GM23338 (cell line): ENCODE data around the gene SERPINA1. TPM values are rescaled to one million over a fixed set of nuclear protein-coding genes. Genes with fewer than 3 reads are reported as not detected.

Experiments used
- ATAC-seq: fragments of 200-7000 bp; cut with Tn5 transposase; 3 replicates; pipeline ENCODE4 v1.9.1; 2020
- DNase-seq: peaks from one replicate; pipeline ENCODE4 v3.0.0-alpha.2; 2015; ENCODE audit warnings: low spot score
- H2AFZ ChIP-seq: fragments of 200-600 bp; sonication (generic); 2 replicates; pipeline ENCODE4 v1.8.0; 2016; ENCODE audit warnings: antibody characterized with exemption, mild to moderate bottlenecking, moderate library complexity
- H3F3A ChIP-seq: fragments of 200-600 bp; sonication (generic); replicated peaks from 2 replicates; pipeline ENCODE4 v1.8.0; 2017; ENCODE audit warnings: antibody characterized with exemption, mixed run types, low read depth
- H3K27ac ChIP-seq: fragments of 200-600 bp; sonication (generic); 2 replicates; pipeline ENCODE4 v1.6.1; 2016; ENCODE audit warnings: low read depth
- H3K27me3 ChIP-seq: fragments of 200-600 bp; sonication (generic); 2 replicates; pipeline ENCODE4 v1.8.0; 2016; ENCODE audit warnings: mild to moderate bottlenecking, mixed run types, moderate library complexity; ENCODE audit not compliant: insufficient read depth
- H3K36me3 ChIP-seq: fragments of 200-600 bp; sonication (generic); 2 replicates; pipeline ENCODE4 v1.8.0; 2016; ENCODE audit warnings: mild to moderate bottlenecking; ENCODE audit not compliant: insufficient read depth
- H3K4me1 ChIP-seq: fragments of 200-600 bp; sonication (generic); 2 replicates; pipeline ENCODE4 v1.8.0; 2016; ENCODE audit warnings: mild to moderate bottlenecking, moderate library complexity; ENCODE audit not compliant: insufficient read depth
- H3K4me2 ChIP-seq: fragments of 200-600 bp; sonication (generic); 2 replicates; pipeline ENCODE4 v1.7.1; 2017; ENCODE audit warnings: mixed run types
- H3K4me3 ChIP-seq: fragments of 200-600 bp; sonication (generic); 2 replicates; pipeline ENCODE4 v1.6.1; 2016; ENCODE audit warnings: mixed run types
- H3K79me2 ChIP-seq: fragments of 200-600 bp; sonication (generic); replicated peaks from 2 replicates; pipeline ENCODE4 v1.8.0; 2017; ENCODE audit warnings: mild to moderate bottlenecking; ENCODE audit not compliant: insufficient read depth
- H3K9me2 ChIP-seq: fragments of 200-600 bp; sonication (generic); 2 replicates; pipeline ENCODE4 v1.8.0; 2017; ENCODE audit not compliant: insufficient read depth
- H4K20me1 ChIP-seq: fragments of 200-600 bp; sonication (generic); replicated peaks from 2 replicates; pipeline ENCODE4 v1.8.0; 2017; ENCODE audit warnings: mild to moderate bottlenecking; ENCODE audit not compliant: insufficient read depth
- H3K27ac Mint-ChIP-seq: 2 replicates; pipeline ENCODE4 v1.8.0; 2020; ENCODE audit warnings: inconsistent platforms, mild to moderate bottlenecking, moderate library complexity, mixed read lengths
- H3K27me3 Mint-ChIP-seq: 3 replicates; pipeline ENCODE4 v1.8.0; 2022; ENCODE audit warnings: low read depth, mild to moderate bottlenecking, moderate library complexity, mixed read lengths, inconsistent platforms; ENCODE audit not compliant: insufficient read depth, poor library complexity
- H3K36me3 Mint-ChIP-seq: 3 replicates; pipeline ENCODE4 v1.8.0; 2021; ENCODE audit warnings: low read depth, mild to moderate bottlenecking, inconsistent platforms, moderate library complexity, mixed read lengths
- H3K4me1 Mint-ChIP-seq: 3 replicates; pipeline ENCODE4 v1.8.0; 2020; ENCODE audit warnings: mild to moderate bottlenecking, inconsistent platforms, mixed read lengths
- H3K4me3 Mint-ChIP-seq: 3 replicates; pipeline ENCODE4 v1.8.0; 2021; ENCODE audit warnings: moderate library complexity, mild to moderate bottlenecking, inconsistent platforms, mixed read lengths
- H3K9me3 Mint-ChIP-seq: 3 replicates; pipeline ENCODE4 v1.8.0; 2020; ENCODE audit warnings: moderate library complexity, mild to moderate bottlenecking, inconsistent platforms, mixed read lengths
- CREB1 ChIP-seq: fragments of 250-450 bp; sonication (Bioruptor Pico); IDR thresholded peaks from 2 replicates; pipeline ENCODE4 v1.5.0; 2020; ENCODE audit warnings: low read depth, mild to moderate bottlenecking, moderate library complexity
- CTCF ChIP-seq, 2 experiments: fragments of 200-600 bp in 1 of 2; sonication (generic) in 1 of 2; conservative IDR thresholded peaks; 2 replicates each; pipeline versions ENCODE4 v1.5.1 to v1.6.1; 2016 to 2017; ENCODE audit warnings: antibody characterized with exemption in 2 of 2, low read depth in 2 of 2, mild to moderate bottlenecking in 2 of 2, moderate library complexity in 1 of 2
- ETS1 ChIP-seq: IDR thresholded peaks from 2 replicates; pipeline ENCODE4 v1.6.1; 2016; ENCODE audit warnings: antibody characterized with exemption
- EZH2 ChIP-seq: fragments of 200-600 bp; sonication (generic); IDR thresholded peaks from one replicate; pipeline ENCODE4 v1.8.0; 2017; ENCODE audit warnings: antibody characterized with exemption, mild to moderate bottlenecking, low read depth; ENCODE audit not compliant: unreplicated experiment
- EZH2phosphoT487 ChIP-seq: fragments of 200-600 bp; sonication (generic); IDR thresholded peaks from one replicate; pipeline ENCODE4 v1.8.1; 2018; ENCODE audit warnings: antibody characterized with exemption; ENCODE audit not compliant: unreplicated experiment
- JUNB ChIP-seq: IDR thresholded peaks from one replicate; pipeline ENCODE4 v1.6.1; 2016; ENCODE audit warnings: antibody characterized with exemption; ENCODE audit not compliant: unreplicated experiment
- NANOG ChIP-seq: IDR thresholded peaks from 2 replicates; pipeline ENCODE4 v1.6.1; 2016; ENCODE audit warnings: antibody characterized with exemption, borderline replicate concordance
- POLR2AphosphoS5 ChIP-seq: IDR thresholded peaks from 2 replicates; pipeline ENCODE4 v1.6.1; 2016; ENCODE audit warnings: antibody characterized with exemption, low read depth
- REST ChIP-seq: IDR thresholded peaks from one replicate; pipeline ENCODE4 v1.6.1; 2018; ENCODE audit warnings: antibody characterized with exemption; ENCODE audit not compliant: unreplicated experiment
- STAT1 ChIP-seq: IDR thresholded peaks from one replicate; pipeline ENCODE4 v1.6.1; 2016; ENCODE audit warnings: antibody characterized with exemption; ENCODE audit not compliant: unreplicated experiment
- ZNF114 ChIP-seq: fragments of 250-450 bp; sonication (Bioruptor Pico); IDR thresholded peaks from 2 replicates; pipeline ENCODE4 v1.5.0; 2020; ENCODE audit warnings: mild to moderate bottlenecking, moderate library complexity
- ZNF331 ChIP-seq: fragments of 250-450 bp; sonication (Bioruptor Pico); IDR thresholded peaks from 2 replicates; pipeline ENCODE4 v1.5.0; 2020; ENCODE audit warnings: low read depth, mild to moderate bottlenecking, moderate library complexity
- ZNF462 ChIP-seq: fragments of 250-450 bp; sonication (Bioruptor Pico); IDR thresholded peaks from 2 replicates; pipeline ENCODE4 v1.5.0; 2020; ENCODE audit warnings: mild to moderate bottlenecking, moderate library complexity
- polyA plus RNA-seq: library from polyadenylated mRNA; unstranded; fragments of >200 nt; fragmentation: Nextera tagmentation; extraction: Ambion mirVana; gene quantifications from 2 replicates; pipeline ENCODE4 v1.2.1, GENCODE V29; 2016
- total RNA-seq: library from RNA; depleted of rRNA; stranded (reverse); fragments of >200 nt; shearing (Covaris generic); gene quantifications from 2 replicates; pipeline ENCODE4 v1.2.3, GENCODE V29; 2014

Gene SERPINA1
- total and polyA plus RNA-seq, 2 experiments from 2014 or later, result not detected

- H3K9me2 ChIP-seq, result no peaks in the 10 kb centered on the region
- H4K20me1 ChIP-seq, result no peaks in the 10 kb centered on the region
- no peaks in the 10 kb centered on the region; the same call in 2 of the 3 replicates for H3K4me1 Mint-ChIP-seq
- H3K36me3 Mint-ChIP-seq, result no peaks in the 10 kb centered on the region
- no peak; the same call in 2 of the 3 replicates for ATAC-seq
- no peaks in the 10 kb centered on the region for H3K79me2 ChIP-seq
- no peak for DNase-seq
- H3K4me3 Mint-ChIP-seq, result no peak overlapping the region
- H3K4me3 ChIP-seq, result no peak overlapping the region
- H3F3A ChIP-seq, result no peaks in the 10 kb centered on the region
- no peak overlapping the region for H3K27ac ChIP-seq
- no peaks in the 10 kb centered on the region for H3K9me3 Mint-ChIP-seq
- H3K27me3 Mint-ChIP-seq, result no peaks in the 10 kb centered on the region
- no peaks in the 10 kb centered on the region for H3K36me3 ChIP-seq
- H3K4me2 ChIP-seq, result no peak overlapping the region
- H3K4me1 ChIP-seq, result no peaks in the 10 kb centered on the region
- no peak for TF ChIP-seq STAT1
- no peak for TF ChIP-seq NANOG
- no peak for TF ChIP-seq ZNF114 (CRISPR knock-in tag)
- TF ChIP-seq EZH2phosphoT487, result no peak
- TF ChIP-seq EZH2, result no peak
- no peak for TF ChIP-seq POLR2AphosphoS5
- no peak for TF ChIP-seq ZNF462 (CRISPR knock-in tag)
- no peak for TF ChIP-seq JUNB
- TF ChIP-seq CTCF (conservative IDR thresholded peaks at IDR 0.05; ENCODE audit: low read depth in 2 of 2), result no peak
- no peak for TF ChIP-seq CREB1
- no peak for TF ChIP-seq REST
- TF ChIP-seq ETS1, result no peak
- TF ChIP-seq ZNF331 (CRISPR knock-in tag), result no peak
- no peaks in the 10 kb centered on the region for H3K27me3 ChIP-seq
- H2AFZ ChIP-seq, result no peak overlapping the region
- H3K27ac Mint-ChIP-seq, result no peak overlapping the region
Observed at GRCh38 chr14:94363151-94363624, 25.2 kb downstream of the SERPINA1 start.
